ENCODE data around the gene CXCR4. TPM values are rescaled to one million over a fixed set of nuclear protein-coding genes. Genes with fewer than 3 reads are reported as not detected.

Gene CXCR4
- total RNA-seq, result 150 TPM

GRCh38 chr2:136117909-136118818 is at the start of gene CXCR4:
TSS of gene CXCR4 (minus strand) at chr2:136118149. CDS start at chr2:136118060, 89 bp downstream.
- DNase-seq (ENCODE audit: low read depth in 2 of 3, low spot score in 2 of 3), result peak; percentile 75 to 95 (median 84)

GRCh38 chr2:136164280-136164776 is 46.4 kb upstream of the CXCR4 start:
- no peak for DNase-seq (ENCODE audit: low read depth in 2 of 3, low spot score in 2 of 3)

- peak in 2 of 3 donors; percentile 35 to 68 for DNase-seq (ENCODE audit: low read depth in 2 of 3, low spot score in 2 of 3)
Observed at GRCh38 chr2:136162438-136162837, 44.5 kb upstream of the CXCR4 start.

GRCh38 chr2:136156411-136156810 is 38.5 kb upstream of the CXCR4 start:
- DNase-seq (ENCODE audit: low read depth in 2 of 3, low spot score in 2 of 3), result no peak

GRCh38 chr2:136154384-136154783 is 36.4 kb upstream of the CXCR4 start:
- no peak for DNase-seq (ENCODE audit: low read depth in 2 of 3, low spot score in 2 of 3)

GRCh38 chr2:136151021-136151971 is 33.3 kb upstream of the CXCR4 start:
- no peak for DNase-seq (ENCODE audit: low read depth in 2 of 3, low spot score in 2 of 3)

- no peak for DNase-seq (ENCODE audit: low read depth in 2 of 3, low spot score in 2 of 3)
Observed at GRCh38 chr2:136149011-136149410, 31.1 kb upstream of the CXCR4 start.

GRCh38 chr2:136146564-136146963 is 28.6 kb upstream of the CXCR4 start:
- DNase-seq (ENCODE audit: low read depth in 2 of 3, low spot score in 2 of 3), result no peak

- no peak for DNase-seq (ENCODE audit: low read depth in 2 of 3, low spot score in 2 of 3)
Observed at GRCh38 chr2:136143603-136144451, 25.9 kb upstream of the CXCR4 start.

GRCh38 chr2:136141510-136142149 is 23.7 kb upstream of the CXCR4 start:
- DNase-seq (ENCODE audit: low read depth in 2 of 3, low spot score in 2 of 3), result peak in 2 of 3 donors; percentile 76 to 85

- peak in 1 of 3 donors; percentile 73 for DNase-seq (ENCODE audit: low read depth in 2 of 3, low spot score in 2 of 3)
Observed at GRCh38 chr2:136139631-136140030, 21.7 kb upstream of the CXCR4 start.

- no peak for DNase-seq (ENCODE audit: low read depth in 2 of 3, low spot score in 2 of 3)
Observed at GRCh38 chr2:136137982-136138381, 20.0 kb upstream of the CXCR4 start.

GRCh38 chr2:136136931-136137330 is 19.0 kb upstream of the CXCR4 start:
- no peak for DNase-seq (ENCODE audit: low read depth in 2 of 3, low spot score in 2 of 3)

GRCh38 chr2:136135921-136136906 is 18.3 kb upstream of the CXCR4 start:
- peak; percentile 81 to 96 (median 85) for DNase-seq (ENCODE audit: low read depth in 2 of 3, low spot score in 2 of 3)

GRCh38 chr2:136135462-136135861 is 17.5 kb upstream of the CXCR4 start:
- DNase-seq (ENCODE audit: low read depth in 2 of 3, low spot score in 2 of 3), result no peak

GRCh38 chr2:136134126-136134525 is 16.2 kb upstream of the CXCR4 start:
- peak in 2 of 3 donors; percentile 37 to 47 for DNase-seq (ENCODE audit: low read depth in 2 of 3, low spot score in 2 of 3)

- DNase-seq (ENCODE audit: low read depth in 2 of 3, low spot score in 2 of 3), result no peak
Observed at GRCh38 chr2:136133586-136133985, 15.6 kb upstream of the CXCR4 start.

- no peak for DNase-seq (ENCODE audit: low read depth in 2 of 3, low spot score in 2 of 3)
Observed at GRCh38 chr2:136133176-136133575, 15.2 kb upstream of the CXCR4 start.

GRCh38 chr2:136132825-136133155 is 14.8 kb upstream of the CXCR4 start:
- no peak for DNase-seq (ENCODE audit: low read depth in 2 of 3, low spot score in 2 of 3)
